HEK293T (cell line): ENCODE data around the gene RNF31.

Source experiments
- CTCF ChIA-PET: fragments of 350-600 bp; formaldehyde crosslinking; extraction: SDS; loops from one replicate; lab custom pipeline; 2021; ENCODE audit warnings: antibody characterized with exemption, inconsistent platforms; lab: Yijun Ruan, JAX
- POLR2A ChIA-PET: fragments of 350-600 bp; formaldehyde crosslinking; extraction: SDS; loops from one replicate; lab custom pipeline; 2020; ENCODE audit warnings: antibody characterized with exemption, inconsistent platforms; lab: Yijun Ruan, JAX
- DNase-seq: peaks from one replicate; pipeline ENCODE4 v3.0.0; 2012; ENCODE audit warnings: mixed read lengths; ENCODE audit errors: extremely low spot score
- ARNT ChIP-seq: fragments of 450-650 bp; IDR thresholded peaks from 2 replicates; pipeline ENCODE4 v1.6.1; 2017; ENCODE audit warnings: mild to moderate bottlenecking
- BHLHE40 ChIP-seq: fragments of 450-650 bp; IDR thresholded peaks from 2 replicates; pipeline ENCODE4 v1.6.1; 2016; ENCODE audit warnings: mild to moderate bottlenecking, moderate library complexity, borderline replicate concordance
- ELF4 ChIP-seq: fragments of 450-650 bp; IDR thresholded peaks from 2 replicates; pipeline ENCODE4 v1.6.1; 2017; ENCODE audit warnings: antibody characterized with exemption
- FOXA1 ChIP-seq: fragments of 450-650 bp; IDR thresholded peaks from 2 replicates; pipeline ENCODE4 v1.6.1; 2016; ENCODE audit warnings: mild to moderate bottlenecking
- FOXK2 ChIP-seq: fragments of 450-650 bp; IDR thresholded peaks from 2 replicates; pipeline ENCODE4 v1.6.1; 2016; ENCODE audit warnings: mild to moderate bottlenecking
- HDGF ChIP-seq: fragments of 450-650 bp; IDR thresholded peaks from 2 replicates; pipeline ENCODE4 v1.6.1; 2017; ENCODE audit warnings: antibody characterized with exemption, borderline replicate concordance
- L3MBTL2 ChIP-seq: fragments of 450-650 bp; conservative IDR thresholded peaks from 2 replicates; pipeline ENCODE4 v1.6.1; 2016; ENCODE audit warnings: mild to moderate bottlenecking
- LEF1 ChIP-seq: fragments of 450-650 bp; IDR thresholded peaks from 2 replicates; pipeline ENCODE4 v1.6.1; 2017; ENCODE audit warnings: mild to moderate bottlenecking, borderline replicate concordance
- NFRKB ChIP-seq: fragments of 450-650 bp; IDR thresholded peaks from 2 replicates; pipeline ENCODE4 v1.6.1; 2016; ENCODE audit warnings: mild to moderate bottlenecking, moderate library complexity
- SP1 ChIP-seq: fragments of 450-650 bp; IDR thresholded peaks from 2 replicates; pipeline ENCODE4 v1.6.1; 2017
- TARDBP ChIP-seq: fragments of 450-650 bp; IDR thresholded peaks from 2 replicates; pipeline ENCODE4 v1.6.1; 2016
- ZNF384 ChIP-seq: fragments of 450-650 bp; IDR thresholded peaks from 2 replicates; pipeline ENCODE4 v1.6.1; 2016
- TF ChIP-seq, protein P1 (sequence below): fragments of 450-650 bp; IDR thresholded peaks from 2 replicates; pipeline ENCODE4 v1.6.1; 2016

Gene RNF31

GRCh38 chr14:24135834-24136683, 11.2 kb upstream of the RNF31 start, which contains the start of gene PSME1:
TSS of gene PSME1 (plus strand) at chr14:24136194. CDS start at chr14:24136263, 69 bp downstream.
- ChIA-PET POLR2A (interaction anchor here (0.8 to 4.0 kb wide), 16 partner anchors 8 to 106 kb away, joined by 3 to 62 read pairs (median 8); partner anchors contain the start of genes DCAF11, IRF9, NRL and PCK2), CTCF (interaction anchor here (1.0 to 1.6 kb wide), 3 partner anchors 19 to 25 kb away, joined by 3 to 6 read pairs (median 4); partner anchors contain the start of gene IRF9)

DNA sequence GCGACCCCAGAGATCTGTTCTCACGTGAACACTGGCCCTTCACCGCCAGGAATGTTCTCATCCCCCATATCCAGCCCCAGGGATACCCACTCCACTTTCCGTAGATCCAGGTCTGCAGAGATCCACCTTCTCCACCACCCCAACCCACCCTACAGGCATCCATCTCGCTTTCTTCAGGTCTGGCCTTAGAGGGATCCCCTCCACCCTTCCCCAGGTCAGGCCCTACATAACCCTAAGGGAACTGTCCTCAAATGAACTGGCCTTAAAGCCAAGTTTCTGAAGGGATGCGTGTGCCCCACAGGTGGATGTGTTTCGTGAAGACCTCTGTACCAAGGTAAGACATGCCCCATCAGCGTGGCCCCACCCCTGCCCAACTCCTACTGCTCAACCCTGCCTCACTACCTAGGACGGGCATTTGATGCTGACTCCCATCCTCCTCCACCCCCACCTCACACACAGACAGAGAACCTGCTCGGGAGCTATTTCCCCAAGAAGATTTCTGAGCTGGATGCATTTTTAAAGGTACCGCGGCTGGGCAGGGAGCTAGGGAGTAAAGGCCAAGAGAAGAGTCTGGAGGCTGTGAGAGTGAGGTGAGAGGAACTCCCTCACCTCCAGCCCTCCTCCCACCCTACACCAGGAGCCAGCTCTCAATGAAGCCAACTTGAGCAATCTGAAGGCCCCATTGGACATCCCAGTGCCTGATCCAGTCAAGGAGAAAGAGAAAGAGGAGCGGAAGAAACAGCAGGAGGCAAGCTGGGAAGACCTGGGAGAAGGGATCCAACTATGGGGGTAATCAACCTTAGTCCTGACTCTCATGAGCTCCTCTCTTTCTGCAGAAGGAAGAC, 10.4 kb upstream of the RNF31 start:
- CTCF ChIA-PET: interaction anchor here (1.6 kb wide), 1 partner anchor 24 kb away, joined by 6 read pairs; the partner anchor contains the start of gene IRF9
- TF ChIP-seq SP1: no peak
- no peak for TF ChIP-seq L3MBTL2
- no peak for TF ChIP-seq BHLHE40
- no peak for TF ChIP-seq ZNF384
- TF ChIP-seq ARNT: no peak
- no peak for TF ChIP-seq ELF4
- no peak for TF ChIP-seq FOXK2
- POLR2A ChIA-PET: interaction anchor here (1.0 to 4.0 kb wide), 14 partner anchors 10 to 106 kb away, joined by 3 to 62 read pairs (median 6); partner anchors contain the start of genes CARMIL3, DCAF11, IRF9 and NRL
- DNase-seq: no peak

More at GRCh38 chr14:24135834-24136683, 11.2 kb upstream of the RNF31 start, which contains the start of gene PSME1:
- DNase-seq: peak; percentile 91
- TF ChIP-seq LEF1 (no peak), ARNT (no peak), NFRKB (no peak), TARDBP (0 out of 2 replicates have a peak, but pooled peaks have one; percentile 30), HDGF (no peak)

- ChIA-PET POLR2A (interaction anchor here (1.0 to 4.0 kb wide), 14 partner anchors 9 to 105 kb away, joined by 3 to 62 read pairs (median 6); partner anchors contain the start of genes CARMIL3, CHMP4A, DCAF11 and IRF9), CTCF (interaction anchor here (1.6 to 2.6 kb wide), 2 partner anchors 23 to 29 kb away, joined by 6 read pairs; partner anchors contain the start of gene IRF9)
- no peak for DNase-seq
- TF ChIP-seq ARNT: no peak
- TF ChIP-seq, protein P1, sequence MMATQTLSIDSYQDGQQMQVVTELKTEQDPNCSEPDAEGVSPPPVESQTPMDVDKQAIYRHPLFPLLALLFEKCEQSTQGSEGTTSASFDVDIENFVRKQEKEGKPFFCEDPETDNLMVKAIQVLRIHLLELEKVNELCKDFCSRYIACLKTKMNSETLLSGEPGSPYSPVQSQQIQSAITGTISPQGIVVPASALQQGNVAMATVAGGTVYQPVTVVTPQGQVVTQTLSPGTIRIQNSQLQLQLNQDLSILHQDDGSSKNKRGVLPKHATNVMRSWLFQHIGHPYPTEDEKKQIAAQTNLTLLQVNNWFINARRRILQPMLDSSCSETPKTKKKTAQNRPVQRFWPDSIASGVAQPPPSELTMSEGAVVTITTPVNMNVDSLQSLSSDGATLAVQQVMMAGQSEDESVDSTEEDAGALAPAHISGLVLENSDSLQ: no peak
These were observed 9.5 kb upstream of the RNF31 start for GRCh38 chr14:24137529-24138395.

GRCh38 chr14:24138396-24139271, 8.7 kb upstream of the RNF31 start:
- POLR2A ChIA-PET: interaction anchor here (0.6 to 4.0 kb wide), 10 partner anchors 8 to 674 kb away, joined by 3 to 34 read pairs (median 4); partner anchors contain the start of genes CHMP4A, DCAF11, IRF9 and NRL
- DNase-seq: no peak
- TF ChIP-seq ZNF384 (no peak), HDGF (no peak), FOXA1 (no peak)
- TF ChIP-seq, protein P1: no peak
- CTCF ChIA-PET: interaction anchor here (1.9 to 2.6 kb wide), 2 partner anchors 22 to 30 kb away, joined by 6 read pairs; partner anchors contain the start of gene IRF9

GRCh38 chr14:24139272-24139934, 7.9 kb upstream of the RNF31 start:
- CTCF ChIA-PET: interaction anchor here (1.9 to 2.6 kb wide), 2 partner anchors 21 to 31 kb away, joined by 6 read pairs; partner anchors contain the start of gene IRF9
- DNase-seq: no peak
- POLR2A ChIA-PET: interaction anchor here (1.1 to 4.0 kb wide), 8 partner anchors 8 to 87 kb away, joined by 3 to 34 read pairs (median 12); partner anchors contain the start of genes CARMIL3, CHMP4A, DCAF11 and IRF9
- no peak for TF ChIP-seq L3MBTL2
